Measurements from ENCODE around the gene NEB.

DNA sequence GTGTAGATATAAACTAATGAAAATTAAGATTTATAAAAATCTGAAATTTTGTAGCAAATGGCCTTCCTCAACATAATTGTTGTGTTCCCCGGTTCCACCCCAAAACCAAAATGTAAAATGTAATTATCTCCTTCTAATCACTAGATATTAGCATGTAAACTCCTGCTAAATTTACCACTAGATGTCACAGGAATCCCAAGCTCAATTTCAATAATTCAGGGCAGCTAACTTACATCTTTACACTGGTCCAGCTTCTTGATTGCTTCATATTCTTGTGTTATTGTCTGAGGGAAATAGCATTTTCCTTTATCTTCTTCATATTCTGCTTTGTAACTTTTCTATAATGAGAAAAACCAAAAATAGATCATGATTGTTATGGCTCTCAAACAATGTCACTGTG lies 42.6 kb downstream of the NEB start:
- TF ChIP-seq, protein P1, sequence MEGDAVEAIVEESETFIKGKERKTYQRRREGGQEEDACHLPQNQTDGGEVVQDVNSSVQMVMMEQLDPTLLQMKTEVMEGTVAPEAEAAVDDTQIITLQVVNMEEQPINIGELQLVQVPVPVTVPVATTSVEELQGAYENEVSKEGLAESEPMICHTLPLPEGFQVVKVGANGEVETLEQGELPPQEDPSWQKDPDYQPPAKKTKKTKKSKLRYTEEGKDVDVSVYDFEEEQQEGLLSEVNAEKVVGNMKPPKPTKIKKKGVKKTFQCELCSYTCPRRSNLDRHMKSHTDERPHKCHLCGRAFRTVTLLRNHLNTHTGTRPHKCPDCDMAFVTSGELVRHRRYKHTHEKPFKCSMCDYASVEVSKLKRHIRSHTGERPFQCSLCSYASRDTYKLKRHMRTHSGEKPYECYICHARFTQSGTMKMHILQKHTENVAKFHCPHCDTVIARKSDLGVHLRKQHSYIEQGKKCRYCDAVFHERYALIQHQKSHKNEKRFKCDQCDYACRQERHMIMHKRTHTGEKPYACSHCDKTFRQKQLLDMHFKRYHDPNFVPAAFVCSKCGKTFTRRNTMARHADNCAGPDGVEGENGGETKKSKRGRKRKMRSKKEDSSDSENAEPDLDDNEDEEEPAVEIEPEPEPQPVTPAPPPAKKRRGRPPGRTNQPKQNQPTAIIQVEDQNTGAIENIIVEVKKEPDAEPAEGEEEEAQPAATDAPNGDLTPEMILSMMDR (IDR thresholded peaks at IDR 0.05; ENCODE audit: low read length) = no peak
- TF ChIP-seq EZH2 (optimal IDR thresholded peaks at IDR 0.05; ENCODE audit: low read depth, low read length) = no peak
- TF ChIP-seq EZH2phosphoT487 (IDR thresholded peaks at IDR 0.05; ENCODE audit: low read length) = no peak

All from MM.1S (cell line).